Spinal cord (tissue), 10 donors: ENCODE data around the gene TIAM1. TPM values are rescaled to one million over a fixed set of nuclear protein-coding genes. Genes with fewer than 3 reads are reported as not detected.

Experiments
- DNase-seq, 6 donors: peaks; one replicate each; pipeline versions ENCODE4 v3.0.0 to v3.0.0-alpha.2; 2013 to 2015; ENCODE audit warnings: low spot score in 6 of 6, low read depth in 4 of 6
- H3K27ac ChIP-seq: one replicate; pipeline ENCODE4 v1.5.1; 2013; ENCODE audit warnings: low read depth, low read length, control low read depth
- H3K27me3 ChIP-seq: one replicate; pipeline ENCODE4 v1.6.1; 2013; ENCODE audit warnings: low read length; ENCODE audit not compliant: control insufficient read depth, insufficient read depth
- H3K36me3 ChIP-seq: one replicate; pipeline ENCODE4 v1.6.1; 2013; ENCODE audit warnings: low read length; ENCODE audit not compliant: control insufficient read depth, insufficient read depth
- H3K4me1 ChIP-seq: one replicate; pipeline ENCODE4 v1.6.1; 2013; ENCODE audit warnings: low read length; ENCODE audit not compliant: control insufficient read depth, insufficient read depth
- H3K4me3 ChIP-seq: one replicate; pipeline ENCODE4 v1.5.1; 2013; ENCODE audit warnings: low read depth, low read length, control low read depth
- H3K9me3 ChIP-seq: one replicate; pipeline ENCODE4 v1.6.1; 2013; ENCODE audit warnings: low read length; ENCODE audit not compliant: control insufficient read depth, insufficient read depth
- WGBS: methylation state at CpG from one replicate; pipeline ENCODE4 v1.1.5; 2013; ENCODE audit warnings: missing lambda C conversion rate; ENCODE audit not compliant: insufficient coverage; 5-methylcytosine and 5-hydroxymethylcytosine counted together
- polyA plus RNA-seq, 2 donors: library from polyadenylated mRNA; unstranded; fragments of 120-200 nt; gene quantifications; one replicate each; pipeline ENCODE4 v1.2.1, GENCODE V29; 2013; ENCODE audit not compliant: insufficient read length in 2 of 2
- total RNA-seq, 2 donors: library from RNA; depleted of rRNA in 1 of 2; stranded (reverse); fragments of 120-200 nt in 1 of 2; fragments of >200 nt in 1 of 2; gene quantifications; one replicate each; pipeline versions ENCODE4 v1.2.3 to v1.2.4, GENCODE V29; 2013 to 2014
- donor health status: healthy.

The TIAM1 gene
- total and polyA plus RNA-seq, 4 donors: 33.5 to 41.8 (median 35.4) TPM

DNA sequence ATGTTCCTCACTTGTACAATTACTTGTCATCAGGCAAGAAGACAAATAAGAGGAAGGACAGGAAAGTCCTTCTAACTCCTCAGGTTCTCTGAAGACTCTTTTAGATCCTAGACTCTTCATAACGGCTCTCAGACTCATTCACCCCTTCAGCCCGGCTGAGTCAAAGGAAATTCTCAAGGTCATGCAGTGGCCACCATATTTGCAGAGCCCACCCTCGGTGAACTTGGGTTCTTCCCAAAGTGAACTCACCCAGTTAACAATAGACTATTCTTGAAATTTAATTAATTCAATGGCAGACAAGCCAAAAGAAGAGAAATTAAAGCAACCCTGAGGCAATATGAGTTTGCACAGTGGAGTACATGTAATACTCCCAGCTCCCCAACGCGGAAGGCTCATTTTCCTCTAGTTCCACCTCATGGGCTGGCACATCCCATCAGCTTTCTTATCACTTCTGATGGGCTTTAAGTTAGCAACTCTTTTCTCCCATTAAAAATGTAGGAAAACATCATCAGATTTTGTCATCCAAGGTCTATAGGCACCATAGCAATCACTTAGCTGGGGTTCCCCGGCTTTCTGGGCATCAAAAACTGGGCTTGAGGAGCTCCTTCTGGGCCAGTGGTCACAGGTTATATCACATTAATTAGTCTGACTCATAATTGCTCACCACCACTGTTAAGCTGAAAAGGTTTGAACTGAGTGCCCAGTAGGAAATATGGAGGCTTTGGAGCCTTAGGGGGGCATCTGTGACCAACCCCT is 27.8 kb upstream of the TIAM1 start:
- Histone ChIP-seq H3K27ac (no peak overlapping the region), H3K9me3 (no peaks in the 10 kb centered on the region), H3K4me1 (peaks cover 10% of the 10 kb centered on the region), H3K4me3 (no peak overlapping the region), H3K36me3 (no peaks in the 10 kb centered on the region), H3K27me3 (no peaks in the 10 kb centered on the region)
- no peak for DNase-seq
- 81% methylated on average over 3 of the region's 6 CpGs for WGBS

DNA sequence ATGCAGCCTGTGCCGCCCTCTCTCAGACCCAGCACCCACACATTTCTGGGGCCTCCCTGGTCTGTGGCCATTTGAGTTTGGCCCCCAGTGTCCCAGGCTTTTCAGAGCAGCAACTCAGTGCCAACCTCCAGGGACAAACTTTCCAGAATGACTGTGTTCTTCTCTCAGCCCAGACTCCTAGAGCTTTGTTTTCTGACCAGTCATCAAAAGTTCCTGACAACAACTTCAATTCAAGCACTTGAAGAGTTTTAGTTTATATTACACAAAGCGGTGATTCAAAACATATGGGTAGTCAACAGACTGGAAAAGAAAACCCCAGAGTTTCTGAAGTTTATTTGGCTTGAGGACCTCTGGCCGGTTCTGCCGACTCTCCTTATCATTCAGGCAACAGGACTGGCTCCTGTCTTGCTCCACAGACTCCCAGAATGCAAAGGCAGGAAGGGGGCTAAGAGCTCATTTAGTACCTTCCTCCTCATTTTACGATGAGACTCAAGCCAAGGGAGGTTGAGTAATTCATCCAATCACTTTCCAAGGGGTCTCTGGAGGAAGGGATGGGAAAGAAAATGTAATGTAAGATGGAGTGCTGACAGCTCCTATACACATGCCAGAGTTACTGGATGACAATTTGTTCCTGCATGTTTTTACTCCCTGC is 27.0 kb upstream of the TIAM1 start:
- Histone ChIP-seq H3K27ac (no peak overlapping the region), H3K9me3 (no peaks in the 10 kb centered on the region), H3K4me1 (peaks cover 10% of the 10 kb centered on the region), H3K27me3 (no peaks in the 10 kb centered on the region), H3K36me3 (no peaks in the 10 kb centered on the region), H3K4me3 (no peak overlapping the region)
- 67% methylated on average over 3 of the region's 5 CpGs for WGBS
- DNase-seq: peak in 1 of 6 donors; percentile 50

DNA sequence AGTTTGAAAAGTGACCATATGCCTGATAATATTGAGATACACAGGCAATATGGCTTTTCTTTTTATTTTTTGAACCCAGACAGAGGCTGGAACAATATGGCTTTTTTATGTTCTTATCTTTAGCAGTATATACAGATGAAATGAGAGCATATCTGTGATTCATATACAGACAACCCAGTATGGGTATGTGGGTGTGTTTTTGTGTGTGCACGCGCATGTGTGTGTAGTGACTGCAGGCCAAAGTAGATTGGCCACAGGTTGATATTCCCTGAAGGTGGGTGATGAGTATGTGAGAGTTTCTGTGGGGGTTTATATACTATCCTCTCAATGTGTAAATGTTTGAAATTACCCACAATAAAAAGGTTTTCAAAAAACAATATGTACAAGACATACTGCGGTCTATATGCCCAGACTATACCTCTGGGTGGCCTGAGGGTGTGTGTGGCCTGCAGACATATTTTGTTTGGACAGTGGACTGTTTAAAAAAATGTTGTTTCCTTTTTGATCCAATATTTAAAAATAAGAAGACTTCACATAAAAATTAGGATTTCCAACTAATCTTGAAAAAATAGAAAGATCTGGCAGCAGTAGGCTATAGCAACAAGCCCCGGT is 26.3 kb upstream of the TIAM1 start:
- Histone ChIP-seq H3K27me3 (no peaks in the 10 kb centered on the region), H3K9me3 (no peaks in the 10 kb centered on the region), H3K36me3 (no peaks in the 10 kb centered on the region), H3K27ac (no peak overlapping the region), H3K4me1 (peaks cover 10% of the 10 kb centered on the region), H3K4me3 (no peak overlapping the region)
- no peak for DNase-seq
- WGBS: 77% methylated on average over 1 of the region's 4 CpGs

DNA sequence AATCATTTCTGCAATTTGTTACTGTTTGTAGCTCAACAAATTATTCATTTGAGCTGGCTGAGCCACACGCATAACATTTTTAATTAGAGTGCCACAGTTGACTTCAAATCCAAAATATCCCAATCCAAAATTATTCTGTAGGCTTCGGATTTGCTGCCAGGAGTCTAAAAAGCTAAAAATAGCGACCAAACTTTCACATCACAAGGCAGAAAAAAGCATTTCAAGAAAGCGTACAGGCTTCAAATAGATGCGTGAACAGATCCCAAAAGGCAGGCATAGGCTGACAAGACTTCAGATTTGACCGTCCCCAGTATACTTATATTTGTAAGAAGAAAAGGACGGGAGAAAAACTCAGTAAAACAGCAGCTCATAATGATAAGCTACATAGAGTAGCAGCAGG is 24.3 kb upstream of the TIAM1 start:
- H3K27me3 ChIP-seq: no peaks in the 10 kb centered on the region
- H3K36me3 ChIP-seq: no peaks in the 10 kb centered on the region
- H3K27ac ChIP-seq: no peak overlapping the region
- peak in 1 of 6 donors; percentile 77 for DNase-seq
- no peak overlapping the region for H3K4me3 ChIP-seq
- 71% methylated on average over 1 of the region's 7 CpGs for WGBS
- peaks cover 10% of the 10 kb centered on the region for H3K4me1 ChIP-seq
- H3K9me3 ChIP-seq: no peaks in the 10 kb centered on the region

DNA sequence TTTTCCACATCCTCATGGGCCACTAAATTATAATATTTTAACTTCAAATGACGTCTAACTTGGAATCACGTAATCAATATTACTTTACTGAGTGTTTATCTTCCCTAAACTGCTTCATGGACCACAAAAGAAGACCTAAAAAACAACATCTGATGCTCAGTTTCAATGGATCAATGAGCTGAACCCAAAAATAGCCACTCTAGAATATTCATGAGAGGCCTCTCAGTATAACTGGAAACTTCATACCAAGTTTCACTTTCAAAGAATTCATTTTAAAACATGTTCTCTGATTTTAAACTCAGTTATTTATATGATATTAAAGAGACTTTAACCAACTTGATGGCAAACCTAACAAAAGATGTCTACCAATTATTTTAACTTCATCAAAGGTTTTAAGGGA is 23.7 kb upstream of the TIAM1 start:
- Histone ChIP-seq H3K4me1 (peaks cover 10% of the 10 kb centered on the region), H3K27me3 (no peaks in the 10 kb centered on the region), H3K36me3 (no peaks in the 10 kb centered on the region), H3K27ac (no peak overlapping the region), H3K4me3 (no peak overlapping the region), H3K9me3 (no peaks in the 10 kb centered on the region)
- DNase-seq: no peak
- no CpG with 5 or more reads among the region's 2 CpGs for WGBS

DNA sequence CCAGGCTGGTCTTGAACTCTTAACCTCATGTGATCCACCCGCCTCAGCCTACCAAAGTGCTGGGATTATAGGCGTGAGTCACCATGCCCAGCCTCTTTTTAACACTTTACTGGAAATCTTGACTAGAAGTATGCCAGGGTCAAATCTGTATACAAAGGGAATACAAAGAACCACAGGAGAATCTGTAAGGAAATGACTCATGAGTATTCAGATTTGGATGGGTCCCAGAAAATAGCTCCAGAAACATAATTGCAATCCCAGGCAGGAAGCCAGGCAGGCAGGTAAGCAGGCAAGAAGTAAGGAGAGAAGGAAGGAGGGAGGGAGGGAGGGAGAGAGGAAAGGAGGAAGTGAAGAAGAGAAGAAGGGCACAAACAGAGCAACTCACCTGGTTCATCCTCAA is 22.8 kb upstream of the TIAM1 start:
- H3K4me1 ChIP-seq: peaks cover 4% of the 10 kb centered on the region
- no peak overlapping the region for H3K27ac ChIP-seq
- no peaks in the 10 kb centered on the region for H3K36me3 ChIP-seq
- no peak overlapping the region for H3K4me3 ChIP-seq
- no CpG with 5 or more reads among the region's 2 CpGs for WGBS
- H3K27me3 ChIP-seq: no peaks in the 10 kb centered on the region
- DNase-seq: no peak
- H3K9me3 ChIP-seq: no peaks in the 10 kb centered on the region

DNA sequence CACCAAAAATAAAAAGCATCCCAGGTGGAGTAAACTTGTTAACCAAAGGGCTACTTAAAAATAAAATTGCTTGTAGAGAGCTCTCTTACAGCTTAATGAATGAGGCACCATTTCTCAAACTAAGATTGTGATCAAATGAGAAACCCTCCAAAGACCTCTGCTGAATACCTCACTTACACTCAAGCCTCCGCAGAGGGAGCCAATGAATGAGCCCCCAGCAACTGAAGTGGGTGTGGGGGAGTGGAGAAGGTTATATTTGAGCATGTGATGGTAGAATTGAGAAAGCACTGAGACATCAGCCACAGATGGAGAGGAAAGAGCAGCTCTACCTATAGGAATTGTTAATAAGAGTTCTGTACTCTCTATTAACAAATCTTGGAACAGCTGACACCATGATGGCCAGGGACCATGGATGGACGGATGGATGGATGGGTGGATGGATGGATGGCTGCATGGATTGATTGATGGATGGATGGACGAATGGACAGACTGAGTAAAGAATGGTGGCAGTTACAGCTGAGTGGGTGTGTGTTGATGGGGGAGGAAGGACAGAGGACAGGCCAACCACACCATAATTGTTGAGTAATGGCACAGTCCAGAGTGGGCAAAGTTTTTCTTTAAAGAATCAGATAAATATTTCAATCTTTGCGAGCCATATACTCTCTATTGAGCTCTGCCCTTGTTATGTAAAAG is 20.3 kb upstream of the TIAM1 start:
- no peak for DNase-seq
- H3K36me3 ChIP-seq: no peaks in the 10 kb centered on the region
- WGBS: 90% methylated on average over 2 of the region's 4 CpGs
- no peak overlapping the region for H3K4me3 ChIP-seq
- H3K27me3 ChIP-seq: no peaks in the 10 kb centered on the region
- no peaks in the 10 kb centered on the region for H3K4me1 ChIP-seq
- H3K27ac ChIP-seq: no peak overlapping the region
- peaks cover 3% of the 10 kb centered on the region for H3K9me3 ChIP-seq

DNA sequence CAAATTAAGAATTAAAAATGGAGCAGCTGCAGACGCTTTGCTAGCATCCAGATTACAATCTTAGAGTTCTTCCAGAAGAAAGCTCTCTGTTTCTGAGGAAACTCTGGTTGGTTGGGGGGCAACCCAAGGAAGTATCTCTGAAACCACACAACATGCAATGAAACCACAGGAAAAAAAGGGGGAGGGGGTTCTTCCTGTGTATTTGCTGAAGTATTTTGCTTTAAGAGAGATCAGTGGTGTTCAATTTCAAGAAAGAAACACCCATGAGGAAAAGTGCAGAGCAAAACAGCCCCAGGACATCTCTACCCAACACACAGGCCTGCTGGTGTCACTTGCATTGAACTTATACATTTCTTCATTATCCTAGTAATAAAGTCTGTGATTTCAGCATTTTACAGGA is 19.7 kb upstream of the TIAM1 start:
- Histone ChIP-seq H3K9me3 (peaks cover 3% of the 10 kb centered on the region), H3K27me3 (no peaks in the 10 kb centered on the region), H3K36me3 (no peaks in the 10 kb centered on the region), H3K4me3 (no peak overlapping the region), H3K27ac (no peak overlapping the region), H3K4me1 (no peaks in the 10 kb centered on the region)
- no CpG with 5 or more reads among the region's 1 CpG for WGBS
- DNase-seq: no peak

DNA sequence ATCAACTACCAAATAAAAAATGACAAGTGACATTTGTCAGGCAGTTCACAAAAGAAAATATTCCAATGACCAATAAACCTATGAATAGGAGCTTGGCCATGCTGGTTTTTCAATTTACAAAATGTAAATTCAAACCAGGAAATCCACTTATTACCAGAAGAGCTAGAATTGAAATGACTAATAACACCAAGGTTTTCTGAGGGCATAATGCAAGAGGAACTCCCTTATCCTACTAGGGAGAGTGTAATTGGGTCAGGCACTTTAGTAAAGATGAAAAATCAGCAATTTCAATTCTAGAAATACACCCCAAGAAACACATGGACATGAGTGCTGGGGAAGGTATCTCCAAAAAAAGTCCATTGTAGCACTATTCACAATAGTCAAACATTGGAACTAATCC is 16.7 kb upstream of the TIAM1 start:
- H3K27me3 ChIP-seq: no peaks in the 10 kb centered on the region
- no peak overlapping the region for H3K27ac ChIP-seq
- no peak overlapping the region for H3K4me3 ChIP-seq
- H3K9me3 ChIP-seq: peaks cover 3% of the 10 kb centered on the region
- no peak for DNase-seq
- no peaks in the 10 kb centered on the region for H3K36me3 ChIP-seq
- no peaks in the 10 kb centered on the region for H3K4me1 ChIP-seq
